Activated CD4-positive, alpha-beta T cell treated with anti-CD3 and anti-CD28 coated beads, Interleukin-2, Interleukin-4, amounts not matched to agents 100 ng/mL and 50 ng/mL, durations not matched to agents 16 hours and 8 hours (primary cell): Measurements from ENCODE around the gene CUL7.
"Not testable (repeated sequence)": the region's sequence is repeated elsewhere in the genome, so short reads cannot be mapped to it uniquely, and the experiment has no call there.

Source experiments
- DNase-seq: peaks from one replicate; pipeline ENCODE4 v3.0.0-alpha.2; 2020; ENCODE audit warnings: low spot score

Gene CUL7

GRCh38 chr6:43045371-43045930 is 8.2 kb downstream of the CUL7 start:
- no peak for DNase-seq

GRCh38 chr6:43043310-43043709 is 10.3 kb downstream of the CUL7 start:
- no peak for DNase-seq

DNA sequence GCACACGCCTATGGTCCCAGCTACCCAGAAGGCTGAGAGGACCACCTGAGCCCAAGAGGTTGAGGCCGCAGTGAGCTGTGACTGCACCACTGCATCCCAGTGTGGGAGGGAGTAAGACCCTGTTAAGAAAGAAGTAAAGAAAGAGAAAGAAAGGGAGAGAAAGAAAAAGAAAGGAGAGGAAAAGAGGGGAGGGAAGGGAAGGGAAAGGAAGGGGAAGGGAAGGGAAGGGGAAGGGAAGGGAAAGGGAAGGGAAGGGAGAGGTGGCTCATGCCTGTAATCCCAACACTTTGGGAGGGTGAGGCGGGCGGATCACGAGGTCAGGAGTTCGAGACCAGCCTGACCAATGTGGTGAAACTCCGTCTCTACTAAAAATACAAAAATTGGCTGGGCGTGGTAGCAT is 12.2 kb downstream of the CUL7 start:
- DNase-seq, result not testable (repeated sequence)

DNA sequence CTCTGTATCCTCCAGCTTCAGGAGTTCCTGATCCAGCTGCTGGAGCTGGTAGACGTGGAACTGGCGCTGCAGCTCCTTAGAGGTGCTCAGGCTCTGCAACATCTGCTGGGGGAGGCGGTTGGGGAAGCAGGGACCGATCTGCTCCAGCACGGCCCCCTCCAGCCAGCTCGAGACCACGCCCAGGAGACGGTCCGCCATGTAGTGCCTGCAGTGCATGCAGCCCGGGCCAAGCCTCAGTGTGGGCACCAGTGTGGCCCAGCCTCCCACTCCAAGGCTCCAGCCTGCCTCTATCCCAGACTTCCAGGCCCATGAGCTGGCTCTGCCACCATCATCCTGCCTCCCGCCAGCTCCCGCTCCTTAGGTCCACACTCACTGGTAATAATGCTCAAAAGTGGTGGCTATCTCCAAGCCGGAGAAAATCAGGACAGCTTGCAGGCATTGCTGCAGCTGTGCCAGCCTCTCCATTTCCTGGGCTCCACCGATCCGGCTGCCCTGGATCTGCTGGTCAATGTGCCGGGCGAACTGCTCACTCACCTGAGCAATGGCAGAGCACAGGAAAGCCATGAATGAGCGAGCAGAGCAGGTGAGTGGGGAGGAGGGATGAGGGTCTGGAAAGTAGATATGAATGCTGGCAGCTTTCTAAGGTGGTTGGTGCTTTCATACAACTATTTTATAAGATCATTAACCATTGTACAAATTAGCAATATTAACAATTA is 13.0 kb downstream of the CUL7 start:
- no peak for DNase-seq

DNA sequence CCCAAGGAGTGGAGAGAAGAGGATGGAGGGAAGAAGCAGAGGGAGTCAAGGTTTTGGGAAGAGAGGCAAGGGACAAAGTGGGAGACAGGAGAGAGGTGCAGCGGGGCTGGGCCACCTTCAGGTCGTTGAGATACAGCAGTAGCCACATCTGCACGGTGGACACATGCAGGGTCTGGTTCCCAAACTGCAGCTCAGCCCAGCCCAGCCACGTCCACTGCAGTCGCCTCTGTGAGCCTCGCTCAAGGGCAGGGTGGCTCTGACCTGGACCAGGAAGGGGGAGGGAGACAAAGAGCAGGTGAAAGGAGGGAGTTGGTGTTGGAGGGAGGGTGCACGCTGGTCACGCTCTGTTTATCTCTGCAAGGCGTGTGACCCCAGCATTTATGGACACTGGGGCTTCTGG is 14.9 kb downstream of the CUL7 start:
- no peak for DNase-seq

DNA sequence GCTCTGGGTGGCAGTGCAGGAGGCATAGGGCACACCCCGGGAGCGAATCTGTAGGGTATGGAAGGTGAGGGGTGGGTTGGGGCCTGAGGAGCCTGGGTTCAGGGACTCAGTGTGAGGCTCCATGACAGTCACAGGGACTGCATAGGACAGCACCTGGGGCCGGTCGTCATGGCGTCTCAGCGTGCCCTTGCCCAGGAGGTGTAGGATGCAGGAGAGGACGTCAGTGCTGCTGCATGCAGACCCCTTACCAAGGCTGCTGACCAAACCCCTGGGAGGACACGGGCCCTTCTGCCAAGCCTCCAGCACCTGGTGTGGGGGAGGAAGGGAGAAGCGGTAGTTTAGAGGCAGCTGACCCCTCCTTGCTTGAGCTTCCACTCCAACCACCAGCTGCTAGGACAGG is 15.9 kb downstream of the CUL7 start:
- no peak for DNase-seq

DNA sequence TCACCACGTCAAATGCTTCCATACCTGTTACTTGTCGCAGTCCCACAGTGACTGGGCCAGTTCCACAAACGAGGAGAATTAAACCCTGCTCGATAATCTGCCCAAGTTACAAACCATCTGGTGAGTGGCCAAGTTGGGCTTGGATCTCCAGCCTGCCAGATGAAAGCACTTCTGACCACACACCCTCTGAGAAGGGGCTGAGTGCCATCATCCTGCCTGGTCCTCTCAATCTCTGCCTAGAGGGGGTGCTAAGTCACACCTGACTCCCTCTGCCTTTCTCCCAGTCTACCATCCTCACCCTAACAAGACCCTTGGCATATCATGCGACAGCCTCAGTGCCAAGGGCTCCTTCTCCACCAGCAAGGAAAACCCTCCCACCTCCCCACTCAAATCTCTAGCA is 16.5 kb downstream of the CUL7 start:
- no peak for DNase-seq

DNA sequence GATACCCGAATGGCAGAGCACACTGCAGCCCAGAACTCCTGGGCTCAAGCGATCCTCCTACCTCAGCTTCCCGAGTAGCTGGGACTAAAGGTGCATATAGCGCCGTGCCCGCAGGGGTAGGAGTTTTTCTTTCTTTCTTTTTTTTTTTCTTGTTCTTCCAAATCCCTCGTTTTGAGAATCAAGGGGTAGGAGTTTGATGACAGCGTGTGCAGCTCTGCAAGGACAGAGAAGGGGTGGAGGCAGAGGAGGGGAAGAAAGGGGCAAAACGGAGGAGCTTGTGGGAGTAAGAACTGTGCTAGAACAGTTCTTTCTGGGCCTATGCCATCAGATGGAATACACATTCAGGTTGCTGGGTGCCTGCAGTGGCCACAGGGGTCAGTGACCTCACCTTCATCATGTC is 16.9 kb downstream of the CUL7 start:
- no peak for DNase-seq

DNA sequence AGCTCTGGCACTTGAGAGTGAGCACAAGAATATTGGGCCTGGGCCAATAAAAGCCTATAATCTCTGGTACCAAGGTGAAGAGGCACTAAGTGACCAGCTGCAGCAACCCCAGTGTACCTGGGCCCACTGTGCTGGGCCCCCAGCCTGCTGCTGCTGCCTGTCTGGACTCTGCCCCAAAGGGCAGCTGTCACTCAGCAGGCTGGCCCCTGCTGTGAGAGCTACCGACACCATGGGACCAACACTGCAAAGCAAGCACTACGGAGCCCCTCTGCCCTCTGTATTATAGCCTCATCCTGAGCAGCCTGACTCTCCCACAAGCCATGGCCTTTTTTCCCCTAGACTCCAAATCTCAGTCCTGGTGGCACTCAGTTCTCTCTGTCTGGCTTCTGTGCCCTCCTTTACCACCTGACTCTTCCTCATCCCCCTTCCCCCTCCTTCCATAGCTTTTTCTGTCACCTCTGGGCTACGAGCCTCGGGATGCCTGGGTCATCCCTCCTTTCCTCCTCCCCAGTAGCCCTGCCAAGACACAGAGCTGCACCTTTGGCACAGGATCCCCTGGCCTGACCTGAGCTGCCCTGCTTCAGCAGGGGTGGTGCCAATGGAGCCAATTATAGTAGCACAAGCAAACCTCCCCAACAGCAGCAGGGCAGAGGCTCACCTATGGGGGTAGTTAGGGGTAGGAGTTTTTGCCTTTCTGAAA is 18.0 kb downstream of the CUL7 start:
- no peak for DNase-seq

GRCh38 chr6:43034190-43034525 is 19.5 kb downstream of the CUL7 start:
- DNase-seq, result no peak

GRCh38 chr6:43033496-43034189 is 20.0 kb downstream of the CUL7 start:
- DNase-seq, result no peak

GRCh38 chr6:43032326-43032725 is 21.3 kb downstream of the CUL7 start:
- DNase-seq, result no peak

DNA sequence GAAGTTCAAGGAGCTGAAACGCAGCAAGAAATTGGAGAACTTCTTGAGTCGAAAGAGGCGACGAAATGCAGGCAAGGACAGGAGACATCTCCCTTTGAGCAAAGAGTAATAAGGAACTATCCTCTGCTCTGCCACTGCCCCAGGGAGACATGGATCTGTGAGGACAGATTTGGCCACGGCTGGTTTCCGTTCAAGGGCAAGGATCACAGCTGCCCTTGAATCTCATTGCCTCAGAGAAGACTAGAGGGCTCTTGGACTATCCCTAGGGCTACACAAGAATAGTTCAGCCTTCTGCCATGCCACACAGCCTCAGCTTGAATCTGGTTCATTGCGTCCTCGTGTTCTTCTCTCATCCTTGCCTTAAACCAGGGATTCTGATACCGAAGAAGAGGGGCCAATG is 24.5 kb downstream of the CUL7 start:
- DNase-seq, result no peak

DNA sequence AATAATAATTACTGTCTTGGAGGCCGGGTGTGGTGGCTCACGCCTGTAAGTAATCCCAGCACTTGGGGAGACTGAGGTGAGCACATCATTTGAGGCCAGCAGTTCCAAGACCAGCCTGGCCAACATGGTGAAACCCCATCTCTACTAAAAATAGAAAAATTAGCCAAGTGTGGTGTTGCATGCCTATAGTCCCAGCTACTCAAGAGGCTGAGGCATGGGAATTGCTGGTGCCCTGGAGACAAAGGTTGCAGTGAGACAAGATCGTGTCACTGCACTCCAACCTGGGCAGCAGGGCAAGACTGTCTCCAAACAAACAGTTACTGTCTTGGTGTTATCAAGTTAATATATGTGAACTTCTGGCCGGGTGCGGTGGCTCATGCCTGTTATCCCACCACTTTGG is 27.3 kb downstream of the CUL7 start:
- no peak for DNase-seq

DNA sequence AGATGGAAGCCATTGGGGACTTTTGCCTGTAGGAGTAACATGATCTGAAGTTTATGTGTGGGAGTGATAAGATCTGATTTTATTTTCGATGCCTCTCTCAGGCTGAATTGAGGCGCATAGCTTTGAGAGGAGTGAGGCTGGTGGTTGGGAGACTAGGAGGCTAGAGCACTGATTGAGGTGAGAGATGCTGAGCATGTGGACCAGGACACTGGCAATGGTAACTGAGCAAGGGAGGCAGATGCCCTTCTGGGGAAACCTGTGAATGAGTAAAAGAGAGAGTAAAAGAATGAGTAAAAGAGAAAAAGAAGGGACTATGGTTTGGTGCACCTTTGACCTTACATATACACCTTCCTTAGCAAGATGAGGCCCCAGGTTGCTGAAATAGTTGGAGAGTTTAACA is 29.2 kb downstream of the CUL7 start:
- DNase-seq, result peak; percentile 48

DNA sequence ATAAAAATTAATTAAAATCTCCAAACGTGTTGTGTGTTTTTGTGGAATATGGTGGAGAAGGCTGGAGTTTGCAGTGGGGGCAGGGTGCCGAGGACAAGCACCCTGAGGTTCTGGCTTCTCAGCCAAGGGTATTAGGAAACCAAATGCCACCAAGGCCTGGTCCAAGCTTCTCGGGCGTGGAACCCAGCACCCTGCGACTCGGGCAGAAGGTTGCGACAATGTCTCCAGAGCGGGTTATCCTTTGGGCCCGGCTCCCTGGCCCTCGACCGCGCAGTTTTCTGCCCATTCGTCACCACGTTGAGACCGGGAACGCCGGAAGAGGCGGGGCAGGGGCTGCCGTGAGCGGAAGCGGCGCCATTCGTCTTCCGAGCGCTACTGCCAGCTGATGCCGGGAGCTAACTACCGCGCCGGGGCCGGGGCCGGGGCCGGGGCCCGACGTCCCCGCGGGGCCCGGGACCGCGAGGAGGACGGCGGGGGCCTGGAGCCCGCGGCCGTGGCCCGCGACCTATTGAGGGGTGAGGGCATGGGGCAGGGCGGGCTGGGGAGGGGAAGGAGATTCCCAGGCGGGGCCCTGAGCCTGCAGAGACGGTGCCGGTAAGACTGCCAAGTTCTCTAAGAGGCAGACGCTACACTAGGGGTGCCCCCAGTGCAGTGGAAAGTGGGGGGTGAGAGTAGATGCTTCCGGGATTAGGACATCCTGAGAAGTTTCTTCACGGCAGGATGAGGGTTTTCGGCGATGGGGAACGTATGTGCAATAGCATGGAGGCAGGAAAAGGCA is 32.2 kb downstream of the CUL7 start, which contains the start of gene RRP36:
Gene RRP36 (plus strand): TSS at position 354 of the 778 bp plus-strand sequence. CDS start 32 bp downstream, at position 386.
- DNase-seq, result peak; percentile 81

DNA sequence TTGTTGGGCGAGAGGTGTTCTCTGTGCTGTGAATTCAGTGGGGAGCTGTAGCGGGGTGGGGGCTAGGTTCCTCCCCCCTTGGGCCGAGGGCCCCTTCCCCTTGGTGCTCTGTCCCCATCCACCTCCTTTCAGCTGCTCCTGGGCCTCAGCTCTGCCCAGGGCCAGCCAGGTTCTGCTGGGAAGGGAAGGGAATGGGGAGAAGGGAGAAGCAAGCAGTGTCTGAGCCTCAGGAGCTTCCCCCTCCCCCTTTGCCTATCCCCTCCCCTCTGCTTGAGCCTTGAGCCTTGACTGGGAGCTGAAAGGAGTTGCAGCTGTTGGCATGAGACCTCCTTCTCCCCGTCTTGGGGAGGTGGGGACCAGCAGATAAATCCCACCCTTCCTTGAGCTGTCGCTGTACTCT is 32.8 kb downstream of the CUL7 start:
- DNase-seq, result no peak

DNA sequence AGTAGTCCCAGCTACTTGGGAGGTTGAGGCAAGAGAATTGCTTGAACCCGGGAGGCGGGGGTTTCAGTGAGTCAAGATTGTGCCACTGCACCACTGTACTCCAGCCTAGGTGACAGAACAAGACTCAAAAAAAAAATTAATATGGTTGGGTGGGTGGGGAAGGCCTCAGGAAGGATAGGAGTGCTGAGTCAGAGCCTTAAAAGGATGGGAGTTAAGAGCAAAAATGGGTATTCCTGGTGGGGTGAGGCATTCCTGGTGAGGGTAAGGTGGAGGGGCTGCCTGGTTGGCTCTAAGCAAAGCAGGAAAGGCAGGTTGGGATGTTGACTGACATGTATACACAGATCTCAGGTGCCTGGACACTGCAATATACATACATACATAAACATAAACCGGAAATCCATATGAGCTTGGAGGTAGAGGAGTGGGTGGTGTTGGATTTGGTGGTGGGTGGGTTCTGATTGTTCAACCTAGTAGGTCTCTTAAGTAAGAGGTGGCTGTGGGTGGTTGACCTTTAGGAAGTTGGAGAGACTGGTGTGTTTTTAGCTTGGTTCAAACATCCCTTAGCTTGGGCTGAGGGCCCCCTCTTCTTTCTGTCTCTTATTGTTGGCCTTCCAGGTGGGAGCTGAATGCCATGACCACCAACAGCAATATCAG is 33.5 kb downstream of the CUL7 start:
- DNase-seq, result no peak

DNA sequence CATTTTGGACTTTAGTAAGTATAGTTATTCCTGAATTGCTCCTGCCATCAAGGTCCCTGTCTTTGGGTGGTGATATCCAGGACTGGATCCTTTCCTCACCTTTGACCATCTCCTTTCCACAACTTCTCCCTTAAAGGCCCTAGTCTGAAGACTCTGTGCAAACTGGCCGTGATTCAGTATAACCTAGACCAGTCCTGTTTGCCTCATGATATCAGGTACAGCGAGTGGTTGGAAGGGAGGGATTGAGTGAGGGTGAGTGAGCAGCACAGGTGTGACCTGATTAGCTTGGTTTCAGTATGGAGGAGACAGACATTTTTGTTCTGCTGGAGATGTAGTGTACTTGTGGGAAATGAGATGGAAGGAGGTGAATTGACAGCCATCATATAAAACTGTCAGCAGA is 34.5 kb downstream of the CUL7 start:
- no peak for DNase-seq

GRCh38 chr6:43016943-43017334 is 36.7 kb downstream of the CUL7 start:
- no peak for DNase-seq

GRCh38 chr6:43016176-43016942 is 37.3 kb downstream of the CUL7 start:
- DNase-seq, result no peak
